ENCODE measurements around the gene TGFBR3. TPM values are rescaled to one million over a fixed set of nuclear protein-coding genes. Genes with fewer than 3 reads are reported as not detected.

The TGFBR3 gene
- total and polyA plus RNA-seq, 2 experiments from 2014 or later: 16.2 to 26.5 TPM

DNA sequence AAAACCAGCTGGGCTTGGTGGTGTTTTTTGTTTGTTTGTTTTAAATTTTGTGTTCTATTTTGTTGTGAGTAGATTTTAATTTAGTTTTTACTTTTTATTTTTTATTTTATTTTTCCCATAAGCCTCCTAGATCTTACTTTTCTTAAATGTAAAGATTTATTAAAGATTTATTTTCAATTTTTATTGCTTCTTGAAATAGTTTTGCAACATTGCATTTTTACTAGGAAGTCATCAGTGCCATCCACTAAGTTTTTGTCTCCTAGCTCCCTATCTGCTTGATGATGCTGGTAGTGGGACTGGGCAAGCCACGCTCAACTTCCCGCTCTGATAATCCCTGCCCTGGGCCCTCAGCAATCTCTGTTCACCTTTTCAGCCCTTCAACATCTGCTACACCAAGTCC is 209.9 kb downstream of the TGFBR3 start:
- no peak overlapping the region for H3K9ac ChIP-seq
- WGBS, 2 experiments (ENCODE audit: low coverage in 1 of 2, low lambda C conversion rate in 2 of 2, missing lambda C conversion rate in 2 of 2): 96 to 98% methylated on average over 2 of the region's 2 CpGs
- no peak for TF ChIP-seq EZH2phosphoT487 (IDR thresholded peaks at IDR 0.05; ENCODE audit: insufficient read depth, low read depth)
- no peak for TF ChIP-seq EZH2 (IDR thresholded peaks at IDR 0.05; ENCODE audit: insufficient read depth, poor library complexity, severe bottlenecking)
- no peak for DNase-seq
- in situ Hi-C loops (cut with MboI): no loop called here
- no peaks in the 10 kb centered on the region for H3K27me3 ChIP-seq (replicated peaks; ENCODE audit: insufficient read depth)
- H2AFZ ChIP-seq: no peak overlapping the region
- no peaks in the 10 kb centered on the region for H3K4me1 ChIP-seq (ENCODE audit: insufficient read depth)
- H3K36me3 ChIP-seq (ENCODE audit: low read depth): peaks cover 4% of the 10 kb centered on the region; the same call in 1 of the 2 replicates
- no peak overlapping the region for H3K4me3 ChIP-seq
- no peak overlapping the region for H3K4me2 ChIP-seq (ENCODE audit: unreplicated experiment)
- no peaks in the 10 kb centered on the region for H4K20me1 ChIP-seq (ENCODE audit: insufficient read depth)
- no peaks in the 10 kb centered on the region for H3K9me2 ChIP-seq (ENCODE audit: insufficient read depth)
- H3K9me3 ChIP-seq (ENCODE audit: low read depth): no peaks in the 10 kb centered on the region
- no peak overlapping the region for H3K27ac ChIP-seq
- H3F3A ChIP-seq (ENCODE audit: insufficient read depth): peaks cover 12% of the 10 kb centered on the region; the same call in 1 of the 2 replicates
- no peaks in the 10 kb centered on the region for H3K79me2 ChIP-seq (ENCODE audit: insufficient read depth)

DNA sequence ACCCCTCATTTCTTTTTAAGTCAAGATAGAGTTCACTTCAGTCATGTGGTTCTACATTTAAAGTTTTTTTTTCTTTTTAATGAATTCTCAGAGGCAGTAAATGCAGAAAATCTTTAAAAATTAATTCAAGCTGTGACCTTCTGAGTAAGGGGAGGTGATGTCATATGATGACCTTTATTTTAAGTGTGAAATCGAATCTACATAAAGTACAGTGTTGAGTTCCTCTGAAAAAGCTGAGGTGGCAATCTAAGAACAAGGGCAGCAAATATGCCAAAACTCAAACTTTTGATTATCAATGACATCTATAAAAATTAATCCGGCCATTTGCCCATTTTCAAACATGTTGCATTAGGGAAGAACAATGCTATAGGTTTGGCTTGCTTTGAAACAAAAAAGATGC is 211.8 kb downstream of the TGFBR3 start:
- in situ Hi-C loops (cut with MboI): no loop called here

DNA sequence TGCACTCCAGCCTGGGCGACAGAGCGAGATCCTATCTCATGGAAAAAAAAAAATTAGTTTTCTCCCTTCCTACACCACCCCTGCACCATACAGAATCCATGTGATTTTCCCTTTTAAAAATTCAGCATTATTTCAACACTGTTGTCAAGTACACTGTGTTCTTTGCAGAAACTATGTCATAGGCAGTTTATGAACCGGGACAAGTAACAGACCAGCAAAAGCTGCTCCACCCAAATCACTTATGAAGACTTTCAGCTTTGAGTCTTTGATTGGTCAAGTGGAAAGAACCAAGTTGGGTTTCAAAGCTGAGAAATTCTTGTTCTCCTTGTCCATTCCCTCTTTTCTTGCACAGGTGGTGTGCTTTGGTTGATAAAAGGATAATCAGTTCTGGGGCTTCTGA is 212.3 kb downstream of the TGFBR3 start:
- WGBS, 2 experiments (ENCODE audit: low coverage in 1 of 2, low lambda C conversion rate in 2 of 2, missing lambda C conversion rate in 2 of 2): 44 to 45% methylated on average over 3 of the region's 3 CpGs
- no peak for DNase-seq
- no peaks in the 10 kb centered on the region for H3K9me3 ChIP-seq (ENCODE audit: low read depth)
- H3K9me2 ChIP-seq (ENCODE audit: insufficient read depth): no peaks in the 10 kb centered on the region
- in situ Hi-C loops (cut with MboI): no loop called here
- no peak overlapping the region for H3K27ac ChIP-seq
- no peaks in the 10 kb centered on the region for H4K20me1 ChIP-seq (ENCODE audit: insufficient read depth)
- H3K27me3 ChIP-seq (replicated peaks; ENCODE audit: insufficient read depth): no peaks in the 10 kb centered on the region
- no peak overlapping the region for H3K9ac ChIP-seq
- H3K4me1 ChIP-seq (ENCODE audit: insufficient read depth): no peaks in the 10 kb centered on the region
- H3K4me2 ChIP-seq (ENCODE audit: unreplicated experiment): no peak overlapping the region
- 0 out of 2 replicates have a peak, but pooled peaks cover 7% of the 10 kb centered on the region for H3F3A ChIP-seq (ENCODE audit: insufficient read depth)
- no peak overlapping the region for H2AFZ ChIP-seq
- H3K36me3 ChIP-seq (ENCODE audit: low read depth): no peaks in the 10 kb centered on the region
- TF ChIP-seq EZH2phosphoT487 (IDR thresholded peaks at IDR 0.05; ENCODE audit: insufficient read depth, low read depth) (no peak), EZH2 (IDR thresholded peaks at IDR 0.05; ENCODE audit: insufficient read depth, poor library complexity, severe bottlenecking) (no peak)
- H3K4me3 ChIP-seq: no peak overlapping the region
- H3K79me2 ChIP-seq (ENCODE audit: insufficient read depth): no peaks in the 10 kb centered on the region

More for the DNA sequence above, 211.8 kb downstream of the TGFBR3 start:
- Histone ChIP-seq H3F3A (ENCODE audit: insufficient read depth) (0 out of 2 replicates have a peak, but pooled peaks cover 7% of the 10 kb centered on the region), H3K9ac (no peak overlapping the region), H4K20me1 (ENCODE audit: insufficient read depth) (no peaks in the 10 kb centered on the region), H3K4me2 (ENCODE audit: unreplicated experiment) (no peak overlapping the region), H2AFZ (no peak overlapping the region), H3K9me3 (ENCODE audit: low read depth) (no peaks in the 10 kb centered on the region), H3K9me2 (ENCODE audit: insufficient read depth) (no peaks in the 10 kb centered on the region), H3K27ac (no peak overlapping the region), H3K4me1 (ENCODE audit: insufficient read depth) (no peaks in the 10 kb centered on the region), H3K4me3 (no peak overlapping the region), H3K79me2 (ENCODE audit: insufficient read depth) (no peaks in the 10 kb centered on the region), H3K27me3 (replicated peaks; ENCODE audit: insufficient read depth) (no peaks in the 10 kb centered on the region), H3K36me3 (ENCODE audit: low read depth) (no peaks in the 10 kb centered on the region)
- DNase-seq: no peak
- TF ChIP-seq EZH2 (IDR thresholded peaks at IDR 0.05; ENCODE audit: insufficient read depth, poor library complexity, severe bottlenecking) (no peak), EZH2phosphoT487 (IDR thresholded peaks at IDR 0.05; ENCODE audit: insufficient read depth, low read depth) (no peak)
- WGBS, 2 experiments (ENCODE audit: low coverage in 1 of 2, low lambda C conversion rate in 2 of 2, missing lambda C conversion rate in 2 of 2): 52 to 54% methylated on average over 2 of the region's 2 CpGs

DNA sequence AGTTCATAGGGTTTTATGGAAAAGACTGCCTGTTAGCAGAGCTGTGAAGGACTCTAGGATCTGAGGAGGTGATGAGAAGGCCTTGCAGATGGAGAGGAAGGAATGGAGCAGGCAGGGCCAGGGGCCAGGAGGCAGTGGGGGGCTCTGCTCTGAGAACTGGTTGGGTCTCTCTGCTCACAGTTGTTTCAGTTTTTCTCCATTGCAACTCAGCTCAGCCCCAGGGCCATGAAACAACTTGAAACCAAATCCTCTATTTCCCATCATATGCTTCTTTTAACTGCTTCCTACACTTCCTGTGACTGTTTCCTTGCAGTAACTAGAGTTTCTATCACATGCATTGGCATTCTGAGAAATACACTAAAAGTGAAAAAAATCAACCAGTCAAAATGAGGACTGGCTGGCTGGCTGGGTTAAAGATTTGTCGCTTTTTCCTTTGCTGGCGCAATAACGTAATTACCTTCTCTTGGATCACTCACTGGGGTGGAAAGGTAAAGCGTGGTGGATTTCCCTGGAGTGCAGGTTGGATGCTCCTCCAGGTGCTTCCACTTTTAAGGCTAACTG is 213.3 kb downstream of the TGFBR3 start:
- 0 out of 2 replicates have a peak, but pooled peaks cover 1% of the 10 kb centered on the region for H3F3A ChIP-seq (ENCODE audit: insufficient read depth)
- TF ChIP-seq EZH2phosphoT487 (IDR thresholded peaks at IDR 0.05; ENCODE audit: insufficient read depth, low read depth) (no peak), EZH2 (IDR thresholded peaks at IDR 0.05; ENCODE audit: insufficient read depth, poor library complexity, severe bottlenecking) (no peak)
- H3K4me2 ChIP-seq (ENCODE audit: unreplicated experiment): no peak overlapping the region
- in situ Hi-C loops (cut with MboI): no loop called here
- H3K4me1 ChIP-seq (ENCODE audit: insufficient read depth): no peaks in the 10 kb centered on the region
- no peaks in the 10 kb centered on the region for H3K9me3 ChIP-seq (ENCODE audit: low read depth)
- 98% methylated on average over 4 of the region's 4 CpGs for WGBS, 2 experiments (ENCODE audit: low coverage in 1 of 2, low lambda C conversion rate in 2 of 2, missing lambda C conversion rate in 2 of 2)
- DNase-seq: no peak
- no peaks in the 10 kb centered on the region for H3K79me2 ChIP-seq (ENCODE audit: insufficient read depth)
- H3K9me2 ChIP-seq (ENCODE audit: insufficient read depth): no peaks in the 10 kb centered on the region
- no peaks in the 10 kb centered on the region for H4K20me1 ChIP-seq (ENCODE audit: insufficient read depth)
- no peak overlapping the region for H3K27ac ChIP-seq
- no peaks in the 10 kb centered on the region for H3K36me3 ChIP-seq (ENCODE audit: low read depth)
- no peaks in the 10 kb centered on the region for H3K27me3 ChIP-seq (replicated peaks; ENCODE audit: insufficient read depth)
- H2AFZ ChIP-seq: no peak overlapping the region
- H3K4me3 ChIP-seq: no peak overlapping the region
- no peak overlapping the region for H3K9ac ChIP-seq

Measured in GM23248 (cell line).